ENCODE data around the gene ZNF175.
"Not testable (repeated sequence)": the region's sequence is repeated elsewhere in the genome, so short reads cannot be mapped to it uniquely, and the experiment has no call there.

Gene ZNF175

GRCh38 chr19:51626675-51627074, 55.6 kb downstream of the ZNF175 start:
- in situ Hi-C loops (cut with HindIII; ENCODE audit: low sequenced_read_pairs), result no loop called here

GRCh38 chr19:51627491-51628138, 56.5 kb downstream of the ZNF175 start:
- in situ Hi-C loops (cut with HindIII; ENCODE audit: low sequenced_read_pairs), result no loop called here

GRCh38 chr19:51628153-51628939, 57.3 kb downstream of the ZNF175 start:
- in situ Hi-C loops (cut with HindIII; ENCODE audit: low sequenced_read_pairs), result no loop called here

GRCh38 chr19:51630315-51630714, 59.2 kb downstream of the ZNF175 start, which contains the start of gene SIGLEC5:
SIGLEC5 (minus strand) TSS chr19:51630401; CDS start chr19:51630335, 66 bp downstream.
- in situ Hi-C loops (cut with HindIII; ENCODE audit: low sequenced_read_pairs), result not testable (repeated sequence)

GRCh38 chr19:51632126-51632525, 61.0 kb downstream of the ZNF175 start:
- in situ Hi-C loops (cut with HindIII; ENCODE audit: low sequenced_read_pairs), result no loop called here

- in situ Hi-C loops (cut with HindIII; ENCODE audit: low sequenced_read_pairs), result no loop called here
Observed at GRCh38 chr19:51637362-51637978, 66.4 kb downstream of the ZNF175 start.

DNA sequence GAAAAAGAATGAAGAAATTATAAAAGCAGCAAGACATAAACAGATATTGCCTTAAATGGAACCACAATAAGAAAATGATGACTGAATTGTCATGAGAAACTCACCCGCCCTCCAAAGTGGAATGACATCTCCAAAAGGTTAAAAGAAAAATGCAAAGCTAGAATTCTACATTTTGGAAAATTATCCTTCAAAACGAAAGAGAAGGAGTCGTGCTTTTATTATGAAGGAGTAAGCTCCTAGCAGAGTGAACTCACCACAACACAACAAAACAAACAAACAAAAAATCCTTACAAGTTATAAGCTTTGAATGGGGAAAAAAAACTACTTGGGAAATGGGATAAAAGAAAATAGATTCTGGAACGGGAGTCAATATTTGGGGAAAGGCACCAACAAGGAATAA, 68.8 kb downstream of the ZNF175 start:
- in situ Hi-C loops (cut with HindIII; ENCODE audit: low sequenced_read_pairs), result no loop called here

GRCh38 chr19:51640386-51640785, 69.3 kb downstream of the ZNF175 start:
- in situ Hi-C loops (cut with HindIII; ENCODE audit: low sequenced_read_pairs), result no loop called here

GRCh38 chr19:51641648-51642047, 70.6 kb downstream of the ZNF175 start:
- in situ Hi-C loops (cut with HindIII; ENCODE audit: low sequenced_read_pairs), result no loop called here
